Measurements from ENCODE around the gene QPCT. TPM values are rescaled to one million over a fixed set of nuclear protein-coding genes. Genes with fewer than 3 reads are reported as not detected.

The QPCT gene
- 15.7 and 16.0 TPM in 2 replicates for total RNA-seq

GRCh38 chr2:37344453-37345361 lies at the start of gene QPCT:
TSS of gene QPCT (plus strand) at chr2:37344630. CDS start at chr2:37344732, 102 bp downstream.

DNA sequence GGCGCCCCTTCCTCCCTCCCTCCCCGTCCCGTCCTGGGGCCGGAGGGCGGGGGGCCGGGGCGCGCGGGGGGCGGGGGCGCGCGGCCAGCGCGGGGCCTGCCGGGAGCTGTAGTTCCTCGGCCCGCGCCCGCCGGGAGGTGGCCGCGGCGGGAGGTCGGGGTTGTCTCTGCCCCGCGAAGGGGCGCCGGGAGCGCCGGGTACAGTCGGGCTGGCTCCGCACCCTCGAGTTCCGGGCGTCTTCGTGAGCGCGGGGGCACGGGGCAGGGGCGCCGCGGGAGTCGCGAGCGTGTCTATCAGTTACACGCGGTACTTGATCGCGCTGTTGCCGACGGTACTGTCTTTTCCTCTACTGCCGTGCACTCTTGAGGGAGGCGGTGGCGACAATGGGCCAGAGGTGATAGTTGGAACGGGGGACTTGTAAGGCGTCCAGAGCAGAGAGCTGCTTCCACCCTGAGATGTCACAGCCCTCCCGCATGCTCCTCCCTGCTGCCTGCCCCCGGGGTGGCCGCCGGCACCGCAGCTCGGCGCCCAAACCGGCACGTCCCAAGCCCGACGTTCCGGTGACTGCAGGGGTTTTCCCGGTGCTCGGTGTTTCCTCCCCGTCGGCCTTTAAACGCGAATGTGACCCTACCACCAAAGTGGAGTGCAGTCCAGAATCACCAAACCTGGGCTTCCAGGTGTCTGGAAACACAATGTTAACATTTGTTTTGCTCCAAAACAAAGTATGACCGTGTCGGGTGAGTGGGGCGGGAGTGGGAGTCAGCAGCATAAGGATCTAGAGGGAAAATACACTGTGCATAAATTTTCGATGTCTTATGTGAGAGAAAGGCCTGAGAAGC lies 19.4 kb upstream of the QPCT start, which contains the start of gene PRKD3:
PRKD3 (minus strand) TSS at position 48 of the 839 bp plus-strand sequence. CDS start 8,309 bp downstream, outside the sequence.

Other genes starting within 250 kb of the QPCT start
- gene EIF2AK2, start 187.7 kb upstream of the QPCT start, total RNA-seq: 28.0 and 40.9 TPM in 2 replicates
- not detected in 2 replicates for gene SULT6B1, start 156.0 kb upstream of the QPCT start, total RNA-seq
- gene CEBPZOS, start 148.1 kb upstream of the QPCT start, total RNA-seq: 18.4 and 18.7 TPM in 2 replicates
- 33.6 and 40.5 TPM in 2 replicates for gene CEBPZ, start 113.0 kb upstream of the QPCT start, total RNA-seq
- gene NDUFAF7, start 113.0 kb upstream of the QPCT start, total RNA-seq: 8.5 and 12.1 TPM in 2 replicates
- gene PRKD3, start 19.8 kb upstream of the QPCT start, total RNA-seq: 27.8 and 33.6 TPM in 2 replicates